ENCODE data around the gene DNASE2.
A peak's percentile ranks its signal among the peaks of the same experiment; 100 is the strongest.

Gene DNASE2

DNA sequence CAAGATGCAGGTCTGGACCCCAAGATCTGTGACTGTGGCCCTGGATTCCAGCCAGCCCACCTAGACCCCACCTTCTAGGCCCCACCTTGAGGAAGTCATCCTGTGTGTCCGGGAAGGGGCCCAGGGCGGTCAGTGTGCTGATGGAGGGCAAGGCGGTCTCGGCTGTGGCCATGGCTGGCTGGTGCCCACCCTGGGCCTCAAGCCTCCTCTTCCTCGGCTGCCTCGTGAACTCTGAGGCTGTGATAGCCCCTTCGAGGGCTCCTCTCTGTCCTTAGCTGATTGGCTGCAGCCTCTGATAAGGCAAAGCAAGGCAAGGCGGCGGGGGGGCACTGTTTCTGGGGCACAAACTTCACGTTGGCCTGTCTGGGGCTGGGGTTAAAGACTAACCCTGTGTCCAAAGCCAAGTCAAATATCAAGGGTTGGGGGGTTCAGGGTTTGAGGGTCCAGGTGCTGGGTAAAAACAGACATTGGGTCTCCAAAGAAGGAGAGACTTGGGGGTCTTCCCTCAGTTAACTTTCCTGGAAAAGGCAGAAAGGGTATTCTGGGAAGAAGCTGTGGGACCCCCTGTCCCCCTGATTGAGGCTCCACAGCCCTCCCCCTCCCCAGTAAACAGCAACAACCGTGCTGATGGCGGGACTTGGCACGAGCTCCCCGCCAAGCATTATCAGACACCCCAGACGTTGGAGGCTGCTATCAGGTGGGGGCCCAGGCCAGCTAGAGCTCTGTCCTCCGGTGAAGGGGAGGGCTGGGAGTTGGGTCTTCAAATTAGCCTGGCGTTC is 5.9 kb upstream of the DNASE2 start, which contains the start of gene KLF1:
KLF1 (minus strand) TSS at position 233 of the 779 bp plus-strand sequence; CDS start at position 172, 61 bp downstream.
- no peak for DNase-seq (ENCODE audit: low read depth)

DNA sequence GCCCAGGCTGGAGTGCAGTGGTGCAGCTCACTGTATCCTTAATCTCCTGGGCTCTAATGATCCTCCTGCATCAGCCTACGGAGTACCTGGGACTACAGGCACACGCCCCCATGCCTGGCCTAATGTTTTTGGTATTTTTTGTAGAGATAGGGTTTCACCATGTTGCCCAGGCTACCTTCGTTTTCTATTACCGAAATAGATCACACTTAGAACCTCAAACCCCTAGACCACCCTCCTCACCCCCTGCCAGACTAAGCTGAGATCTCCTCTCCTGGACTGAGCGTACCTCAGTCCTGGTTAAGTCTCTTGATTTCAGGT is 5.4 kb upstream of the DNASE2 start:
- no peak for DNase-seq (ENCODE audit: low read depth)

DNA sequence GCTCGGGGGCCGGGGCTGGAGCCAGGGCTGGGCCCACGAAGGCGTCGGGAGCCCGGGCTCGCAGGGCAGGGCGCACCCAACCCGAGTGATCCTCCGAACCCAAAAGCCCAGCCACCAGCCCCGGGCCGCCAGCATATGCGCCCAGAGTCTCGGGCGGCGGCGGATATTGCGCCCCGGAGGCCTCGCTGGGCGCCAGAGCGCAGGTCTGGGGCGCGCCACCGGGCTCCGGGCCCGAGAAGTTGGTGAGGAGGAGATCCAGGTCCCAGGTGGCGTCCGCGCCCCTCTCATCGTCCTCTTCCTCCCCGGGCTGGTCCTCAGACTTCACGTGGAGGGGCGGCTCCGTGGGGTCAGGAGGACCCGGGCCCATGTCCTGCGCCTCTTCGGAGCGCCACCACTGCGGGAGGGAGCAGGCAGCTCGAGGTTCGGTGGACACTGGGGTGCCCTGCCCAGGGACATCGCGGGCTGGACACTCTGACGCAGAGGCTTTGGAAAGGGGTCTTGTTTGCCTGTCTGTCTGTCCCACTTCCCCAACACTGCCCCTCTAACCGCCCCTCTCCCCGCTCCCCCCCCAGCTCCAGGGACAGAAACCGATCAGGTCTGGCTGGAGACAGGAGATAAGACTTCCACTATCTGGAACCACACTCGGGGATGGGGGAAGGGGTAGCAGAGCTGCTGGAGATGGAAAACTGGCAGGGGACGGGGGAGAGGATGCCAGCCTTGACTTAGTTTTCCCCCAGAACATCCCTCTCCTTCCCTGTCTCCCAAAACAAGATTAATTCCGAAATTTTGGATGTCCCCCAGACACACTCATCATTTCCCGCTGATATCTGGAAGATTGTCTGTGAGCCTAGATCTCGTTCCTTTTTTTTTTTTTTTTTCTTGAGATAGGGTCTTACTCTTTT is 4.8 kb upstream of the DNASE2 start:
- DNase-seq (ENCODE audit: low read depth) = no peak

DNA sequence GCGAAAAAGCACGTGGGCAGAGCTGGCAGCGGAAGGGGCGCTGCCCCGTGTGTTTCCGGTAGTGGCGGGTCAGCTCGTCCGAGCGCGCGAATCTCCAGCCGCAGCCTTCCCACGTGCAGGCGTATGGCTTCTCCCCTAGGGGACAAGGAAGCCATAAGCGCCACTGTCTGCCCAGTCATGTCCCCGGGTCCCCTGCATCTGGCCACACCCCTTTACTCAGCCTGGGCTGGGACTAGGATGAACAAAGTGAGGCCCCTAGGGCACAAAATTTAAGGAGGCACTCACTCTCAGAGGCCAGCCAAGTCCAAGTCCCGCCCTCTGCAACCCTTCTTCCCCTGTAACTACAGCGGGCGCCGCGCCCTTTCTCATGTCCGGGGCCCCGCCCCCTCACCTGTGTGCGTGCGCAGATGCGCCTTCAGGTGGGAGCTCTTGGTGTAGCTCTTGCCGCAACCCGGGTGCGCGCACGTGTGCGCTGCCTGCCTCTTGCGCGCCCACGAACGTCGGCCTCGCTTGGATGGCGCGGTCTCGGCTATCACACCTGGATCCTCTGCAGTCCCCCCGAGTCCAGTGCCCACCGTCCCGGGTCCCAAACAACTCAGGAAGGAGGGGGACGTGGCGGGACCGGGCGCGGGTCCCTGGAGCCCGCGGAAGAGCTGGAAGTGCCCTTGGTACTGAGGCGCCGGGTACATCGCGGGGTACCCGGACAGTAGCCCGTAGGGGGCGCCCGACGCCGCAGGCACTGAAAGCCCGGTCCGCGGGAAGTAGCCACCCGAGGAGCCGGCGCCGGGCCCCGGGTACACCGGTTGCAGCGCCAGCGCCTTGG is 3.9 kb upstream of the DNASE2 start:
- peak; percentile 47 for DNase-seq (ENCODE audit: low read depth)

DNA sequence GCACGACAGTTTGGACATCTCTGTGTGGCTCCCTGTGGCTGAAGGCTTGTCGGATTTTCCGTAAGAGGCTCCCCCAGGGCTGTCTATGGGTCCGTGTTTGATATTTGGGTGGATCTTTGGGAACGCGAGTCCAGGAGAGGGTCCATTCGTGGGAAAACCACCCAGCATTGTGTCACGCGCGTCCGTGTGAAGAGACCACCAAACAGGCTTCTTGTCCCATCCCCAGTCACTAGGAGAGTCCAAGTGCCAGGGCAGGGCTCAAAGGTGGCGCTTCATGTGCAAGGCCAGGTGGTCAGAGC is 3.3 kb upstream of the DNASE2 start:
- no peak for DNase-seq (ENCODE audit: low read depth)

DNA sequence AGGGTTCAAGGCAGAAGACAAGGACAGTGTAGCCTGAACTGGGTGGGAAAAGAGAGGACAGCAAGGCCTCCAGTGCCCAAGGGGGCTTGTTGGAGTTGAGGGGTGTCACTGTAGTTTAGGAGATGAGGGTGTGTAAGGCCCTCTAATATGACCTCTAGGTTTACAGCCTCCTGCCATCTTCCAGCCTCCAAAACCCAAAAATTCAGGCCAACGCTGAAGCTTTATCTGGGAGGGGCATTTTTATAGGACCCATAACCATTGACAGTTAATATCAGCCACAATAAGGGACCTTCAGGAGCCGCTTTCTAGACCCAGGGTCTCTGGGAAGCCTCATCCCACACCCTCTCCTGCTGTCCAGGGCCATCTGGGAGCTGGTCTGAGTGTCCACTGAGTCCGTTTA is 3.0 kb upstream of the DNASE2 start:
- DNase-seq (ENCODE audit: low read depth) = no peak

DNA sequence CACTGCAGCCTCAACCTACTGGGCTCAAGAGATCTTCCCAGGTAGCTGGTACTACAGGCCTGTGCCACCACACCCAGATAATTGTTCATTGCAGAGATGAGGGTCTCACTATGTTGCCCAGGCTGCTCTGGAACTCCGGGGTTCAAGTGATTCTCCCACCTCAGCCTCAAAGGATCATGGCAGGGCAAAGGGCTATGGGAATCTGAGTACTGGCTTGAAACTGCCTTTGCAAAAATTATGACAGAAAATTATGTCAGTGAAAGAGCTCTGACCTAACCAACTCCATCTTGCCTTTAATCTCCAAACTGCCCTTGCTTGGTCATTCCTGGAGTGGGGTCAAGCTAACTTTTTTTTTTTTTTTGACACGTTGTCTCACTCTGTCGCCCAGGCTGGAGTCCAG is 1.3 kb upstream of the DNASE2 start:
- no peak for DNase-seq (ENCODE audit: low read depth)

DNA sequence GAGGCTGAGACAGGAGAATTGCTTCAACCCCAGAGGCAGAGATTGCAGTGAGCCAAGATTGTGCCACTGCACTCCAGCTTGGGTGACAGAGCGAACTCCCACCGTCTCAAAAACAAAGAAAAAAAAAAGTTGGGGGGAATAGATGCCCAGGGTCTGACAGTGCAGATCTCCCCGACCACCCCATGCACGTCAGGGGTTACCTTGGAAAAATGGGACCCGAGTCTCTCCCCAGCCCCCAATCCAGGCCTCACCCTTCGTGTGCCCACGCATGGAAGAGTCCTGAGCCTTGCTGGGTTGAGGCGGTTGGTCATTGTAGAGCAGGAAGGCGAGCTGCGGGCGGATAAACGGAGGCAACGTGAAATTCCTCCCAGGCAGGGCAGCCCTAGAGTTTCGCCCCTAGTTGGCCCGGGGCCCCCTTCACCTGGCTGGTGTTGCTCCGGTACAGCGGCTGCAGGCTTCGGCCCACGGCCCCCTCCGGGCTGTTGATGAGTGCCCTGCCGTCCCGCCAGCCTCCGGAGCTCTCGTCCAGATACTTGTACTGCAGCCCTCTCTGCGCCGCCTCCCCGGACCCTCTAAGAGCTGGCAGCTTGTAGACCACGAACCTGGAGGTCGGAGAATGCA is 588 bp downstream of the DNASE2 start:
- no peak for DNase-seq (ENCODE audit: low read depth)

DNA sequence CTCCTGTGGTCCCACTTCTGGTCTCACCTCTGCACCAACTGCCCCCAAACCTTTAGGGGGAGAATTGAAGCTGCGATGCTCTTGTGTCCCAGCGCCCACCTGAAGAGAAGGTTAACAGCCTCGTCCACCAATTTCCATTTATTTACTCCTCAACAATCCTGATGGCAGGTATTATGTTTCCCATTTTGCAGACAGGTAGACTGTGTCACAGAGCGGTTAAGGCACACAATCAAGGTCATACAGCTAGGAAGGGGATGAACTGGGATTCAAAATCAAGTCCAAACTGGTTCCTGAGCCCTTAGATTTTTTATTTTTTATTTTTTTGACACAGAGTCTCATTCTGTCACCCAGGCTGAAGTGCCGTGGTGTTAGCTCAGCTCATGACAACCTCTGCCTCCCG is 6.2 kb downstream of the DNASE2 start:
- no peak for DNase-seq (ENCODE audit: low read depth)

DNA sequence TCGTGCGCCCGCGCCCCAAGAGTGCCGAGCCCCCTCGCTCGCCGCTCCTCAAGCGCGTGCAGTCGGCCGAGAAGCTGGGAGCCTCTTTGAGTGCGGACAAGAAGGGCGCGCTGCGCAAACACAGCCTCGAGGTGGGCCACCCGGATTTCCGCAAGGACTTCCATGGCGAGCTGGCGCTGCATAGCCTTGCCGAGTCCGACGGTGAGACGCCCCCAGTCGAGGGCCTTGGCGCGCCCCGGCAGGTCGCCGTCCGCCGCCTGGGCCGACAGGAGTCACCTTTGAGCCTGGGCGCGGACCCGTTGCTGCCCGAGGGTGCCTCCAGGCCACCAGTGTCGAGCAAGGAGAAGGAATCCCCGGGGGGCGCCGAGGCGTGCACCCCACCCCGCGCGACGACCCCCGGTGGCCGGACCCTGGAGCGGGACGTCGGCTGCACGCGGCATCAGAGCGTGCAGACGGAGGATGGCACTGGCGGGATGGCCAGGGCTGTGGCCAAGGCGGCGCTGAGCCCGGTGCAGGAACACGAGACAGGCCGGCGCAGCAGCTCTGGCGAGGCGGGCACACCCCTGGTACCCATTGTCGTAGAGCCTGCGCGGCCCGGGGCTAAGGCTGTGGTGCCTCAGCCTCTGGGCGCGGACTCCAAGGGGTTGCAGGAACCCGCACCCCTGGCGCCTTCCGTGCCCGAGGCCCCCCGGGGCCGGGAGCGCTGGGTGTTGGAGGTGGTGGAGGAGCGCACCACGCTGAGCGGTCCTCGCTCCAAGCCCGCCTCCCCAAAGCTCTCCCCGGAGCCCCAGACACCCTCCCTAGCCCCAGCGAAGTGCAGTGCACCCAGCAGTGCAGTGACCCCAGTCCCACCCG is 7.1 kb downstream of the DNASE2 start:
- no peak for DNase-seq (ENCODE audit: low read depth)

DNA sequence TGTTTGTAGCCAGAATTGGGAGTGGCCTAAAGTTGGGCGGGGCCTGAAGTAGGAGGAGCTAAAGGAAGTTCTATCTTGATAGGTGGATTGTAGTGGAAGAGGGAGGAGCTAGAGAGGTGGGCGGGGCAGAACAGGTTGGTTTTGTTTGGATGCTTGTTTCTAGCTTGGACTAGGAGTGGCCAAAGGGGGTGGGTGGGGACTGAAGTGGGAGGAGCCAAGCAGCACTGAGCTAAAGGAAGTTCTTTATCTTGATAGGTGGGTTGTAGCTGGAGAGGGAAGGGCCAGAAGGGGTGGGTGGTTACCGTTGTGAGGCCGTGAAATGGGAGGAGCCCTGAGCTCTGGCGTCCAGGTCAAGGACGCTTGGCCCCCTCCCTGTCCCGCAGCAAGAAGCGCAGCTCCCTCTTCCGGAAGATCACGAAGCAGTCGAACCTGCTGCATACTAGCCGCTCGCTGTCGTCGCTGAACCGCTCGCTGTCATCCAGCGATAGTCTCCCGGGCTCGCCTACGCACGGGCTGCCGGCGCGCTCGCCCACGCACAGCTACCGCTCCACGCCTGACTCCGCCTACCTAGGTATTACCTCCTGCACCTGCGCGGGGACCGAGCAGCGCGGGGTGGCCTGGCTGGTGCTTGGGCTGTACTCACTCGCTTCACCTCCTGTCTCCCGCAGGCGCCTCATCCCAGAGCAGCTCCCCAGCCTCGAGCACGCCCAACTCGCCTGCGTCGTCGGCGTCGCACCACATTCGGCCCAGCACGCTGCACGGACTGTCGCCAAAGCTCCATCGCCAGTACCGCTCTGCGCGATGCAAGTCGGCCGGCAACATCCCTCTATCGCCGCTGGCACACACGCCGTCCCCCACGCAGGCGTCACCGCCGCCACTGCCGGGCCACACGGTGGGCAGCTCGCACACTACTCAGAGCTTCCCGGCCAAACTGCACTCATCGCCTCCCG is 8.0 kb downstream of the DNASE2 start:
- peak; percentile 86 for DNase-seq (ENCODE audit: low read depth)

DNA sequence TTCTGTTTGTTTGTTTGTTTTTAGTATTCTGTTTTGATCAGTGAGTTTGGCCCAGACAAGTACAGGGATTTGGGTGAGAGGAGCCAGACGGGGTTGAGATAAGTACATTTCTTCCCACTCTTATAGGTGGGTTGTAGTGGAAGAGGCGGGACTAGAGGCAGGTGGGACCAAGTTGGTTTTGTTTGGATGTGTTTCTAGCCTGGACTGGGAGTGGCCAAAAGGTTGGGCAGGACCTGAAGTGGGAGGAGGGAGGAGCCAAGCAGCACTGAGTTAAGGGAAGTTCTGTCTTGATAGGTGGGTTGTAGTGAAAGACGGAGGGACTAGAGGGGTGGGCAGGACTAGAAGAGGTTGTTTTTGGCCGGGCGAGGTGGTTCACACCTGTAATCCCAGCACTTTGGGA is 9.0 kb downstream of the DNASE2 start:
- DNase-seq (ENCODE audit: low read depth) = no peak

DNA sequence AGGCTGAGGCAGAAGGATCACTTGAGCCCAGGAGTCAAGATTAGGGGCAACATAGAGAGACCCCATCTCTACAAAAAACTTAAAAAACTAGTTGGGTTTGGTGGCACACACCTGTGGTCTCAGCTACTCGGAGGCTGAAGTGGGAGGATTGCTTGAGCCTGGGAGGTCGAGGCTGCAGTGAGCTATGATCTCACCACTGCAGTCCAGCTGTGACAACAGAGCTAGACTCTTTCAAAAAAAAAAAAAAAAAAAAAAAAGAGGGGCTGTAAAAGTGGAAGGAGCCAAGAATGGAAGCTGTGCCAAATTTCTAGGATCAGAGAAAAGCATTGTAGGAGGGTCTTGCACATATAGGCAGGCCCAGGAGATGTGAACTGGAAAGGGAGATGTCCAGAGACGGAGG is 9.6 kb downstream of the DNASE2 start:
- no peak for DNase-seq (ENCODE audit: low read depth)

DNA sequence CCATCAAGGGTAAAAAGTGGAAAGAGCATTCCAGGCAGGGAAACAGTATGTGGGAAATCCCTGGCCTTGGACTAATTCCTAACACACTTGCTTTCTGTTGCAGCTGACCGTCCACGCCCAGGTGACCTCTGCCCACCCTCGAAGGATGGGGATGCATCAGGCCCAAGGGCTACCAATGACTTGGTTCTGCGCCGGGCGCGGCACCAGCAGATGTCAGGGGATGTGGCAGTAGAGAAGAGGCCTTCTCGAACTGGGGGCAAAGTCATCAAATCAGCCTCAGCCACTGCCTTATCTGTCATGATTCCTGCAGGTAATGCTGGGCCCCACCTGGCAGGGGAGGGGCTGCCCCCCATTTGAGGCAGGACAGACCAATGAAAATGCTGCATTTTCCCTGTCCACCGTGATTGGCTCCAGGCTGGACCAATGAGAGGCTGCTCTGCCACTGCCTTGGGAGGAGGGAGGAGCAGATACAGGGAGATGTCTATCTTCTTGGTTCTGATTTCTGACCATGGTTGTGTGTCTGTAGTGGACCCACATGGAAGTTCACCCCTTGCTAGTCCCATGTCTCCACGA is 12.6 kb downstream of the DNASE2 start:
- peak; percentile 43 for DNase-seq (ENCODE audit: low read depth)

DNA sequence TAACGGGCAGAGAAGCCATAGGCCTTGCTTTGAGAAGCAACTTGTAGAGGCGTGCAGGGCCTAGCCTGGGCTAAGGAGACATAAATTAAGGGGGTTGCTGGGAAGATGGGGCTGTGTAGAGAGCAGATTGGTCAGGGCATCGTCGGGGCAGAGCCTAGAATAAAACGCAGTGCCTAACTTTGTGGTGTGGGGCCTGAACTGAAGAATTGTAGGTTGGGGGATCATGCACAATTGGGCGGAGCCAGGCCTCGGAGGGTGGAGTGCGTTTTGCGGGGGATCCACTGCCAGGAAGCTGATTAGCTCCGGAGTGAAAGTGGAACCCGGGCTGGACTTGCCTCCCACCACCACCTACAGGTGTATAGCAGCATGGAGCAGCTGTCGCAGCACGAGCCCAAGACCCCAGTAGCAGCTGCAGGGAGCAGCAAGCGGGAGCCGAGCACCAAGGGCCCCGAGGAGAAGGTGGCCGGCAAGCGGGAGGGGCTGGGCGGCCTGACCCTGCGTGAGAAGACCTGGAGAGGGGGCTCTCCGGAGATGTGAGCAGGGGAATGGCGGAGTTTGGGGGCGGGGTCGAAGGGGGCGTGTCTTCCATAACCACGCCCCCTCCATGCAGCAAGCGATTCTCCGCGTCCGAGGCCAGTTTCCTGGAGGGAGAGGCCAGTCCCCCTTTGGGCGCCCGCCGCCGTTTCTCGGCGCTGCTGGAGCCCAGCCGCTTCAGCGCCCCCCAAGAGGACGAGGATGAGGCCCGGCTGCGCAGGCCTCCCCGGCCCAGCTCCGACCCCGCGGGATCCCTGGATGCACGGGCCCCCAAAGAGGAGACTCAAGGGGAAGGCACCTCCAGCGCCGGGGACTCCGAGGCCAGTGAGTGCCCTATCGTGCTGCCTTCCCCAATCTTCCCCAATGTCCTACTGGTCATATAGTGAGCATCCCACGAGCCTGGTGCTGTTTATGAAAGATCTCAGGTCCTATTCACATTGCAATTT is 13.8 kb downstream of the DNASE2 start:
- peak; percentile 55 for DNase-seq (ENCODE audit: low read depth)

DNA sequence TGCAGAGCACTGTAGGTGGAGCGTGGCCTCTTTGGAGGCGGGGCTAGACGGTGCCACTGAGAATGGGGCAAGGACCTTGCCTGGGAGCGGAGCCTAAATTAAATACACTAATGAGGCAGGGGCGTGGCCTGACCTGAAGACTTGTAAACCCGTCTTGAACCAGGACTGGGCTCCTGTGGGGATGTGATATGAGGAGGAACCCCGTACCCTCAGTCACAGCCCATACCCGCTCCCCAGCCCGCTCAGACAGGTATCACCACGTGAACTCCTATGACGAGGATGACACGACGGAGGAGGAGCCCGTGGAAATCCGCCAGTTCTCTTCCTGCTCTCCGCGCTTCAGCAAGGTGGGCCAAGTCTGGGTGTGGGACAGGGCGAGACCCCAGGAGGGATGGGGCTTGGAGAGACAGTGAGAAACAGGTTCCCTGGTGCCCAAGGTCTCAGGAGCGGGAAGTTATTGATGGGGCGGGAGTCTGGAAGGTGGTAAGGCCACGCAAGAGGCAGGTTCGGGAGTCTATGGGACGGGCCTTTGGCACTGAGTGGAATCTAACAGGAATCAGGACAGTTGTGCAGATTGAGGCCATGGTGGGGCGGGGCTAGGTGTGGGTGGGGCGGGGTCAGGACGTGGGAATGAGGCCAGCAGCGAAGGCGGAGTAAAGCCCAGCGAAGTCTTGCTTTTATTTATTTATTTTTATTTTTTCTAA is 14.7 kb downstream of the DNASE2 start:
- no peak for DNase-seq (ENCODE audit: low read depth)

DNA sequence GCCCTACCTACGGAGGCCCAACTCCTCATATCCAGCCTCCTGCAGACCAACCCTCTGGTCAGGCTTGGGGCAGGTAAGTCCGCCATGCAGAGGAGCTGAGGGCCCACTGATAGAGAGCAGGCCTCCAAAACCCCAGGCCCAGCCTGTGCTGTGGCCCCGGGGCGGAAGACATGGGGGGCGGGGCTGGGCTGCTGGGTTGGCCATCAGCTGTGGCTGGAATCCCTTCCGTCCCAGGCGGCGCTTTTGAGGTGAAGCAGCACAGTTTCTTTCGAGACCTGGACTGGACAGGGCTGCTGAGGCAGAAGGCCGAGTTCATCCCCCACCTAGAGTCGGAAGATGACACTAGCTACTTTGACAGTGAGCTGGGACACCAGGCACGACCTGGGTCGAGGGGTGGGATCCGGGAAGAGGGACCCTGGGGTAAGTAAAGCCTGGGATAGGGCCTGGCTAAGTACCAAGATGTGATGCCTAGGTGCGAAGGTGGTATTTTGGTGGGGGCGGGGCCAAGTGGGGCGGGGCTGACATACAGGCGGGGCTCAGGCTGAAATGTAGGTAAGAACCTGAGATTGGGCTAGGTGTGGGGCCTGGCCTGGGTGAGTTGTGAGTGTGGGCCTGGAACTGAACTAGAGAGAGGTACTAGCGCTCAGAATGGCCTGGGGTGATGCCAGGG is 15.4 kb downstream of the DNASE2 start:
- DNase-seq (ENCODE audit: low read depth) = no peak

All from iris pigment epithelial cell (primary cell).